ENCODE data around the gene TGM1.

DNA sequence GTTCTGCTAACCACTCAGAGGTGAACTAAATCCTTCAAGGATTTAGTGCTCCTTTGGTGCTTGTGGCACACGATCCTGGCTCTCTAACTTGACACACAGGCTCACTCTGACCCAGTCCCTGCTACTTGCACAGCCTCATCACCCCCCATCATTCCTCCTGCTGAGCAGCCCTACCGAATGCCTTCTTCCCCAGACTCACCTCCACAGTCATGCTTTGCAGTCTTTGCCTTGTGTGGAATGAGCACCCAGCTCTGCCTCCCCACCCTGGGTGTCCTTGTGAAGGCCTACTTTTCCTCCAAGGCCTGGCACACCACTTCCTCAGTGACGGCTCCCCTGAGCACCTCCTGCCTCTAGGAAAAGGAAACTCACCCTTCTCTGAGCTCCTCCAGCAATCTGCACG lies 12.6 kb downstream of the TGM1 start:
- TF ChIP-seq, protein P1, sequence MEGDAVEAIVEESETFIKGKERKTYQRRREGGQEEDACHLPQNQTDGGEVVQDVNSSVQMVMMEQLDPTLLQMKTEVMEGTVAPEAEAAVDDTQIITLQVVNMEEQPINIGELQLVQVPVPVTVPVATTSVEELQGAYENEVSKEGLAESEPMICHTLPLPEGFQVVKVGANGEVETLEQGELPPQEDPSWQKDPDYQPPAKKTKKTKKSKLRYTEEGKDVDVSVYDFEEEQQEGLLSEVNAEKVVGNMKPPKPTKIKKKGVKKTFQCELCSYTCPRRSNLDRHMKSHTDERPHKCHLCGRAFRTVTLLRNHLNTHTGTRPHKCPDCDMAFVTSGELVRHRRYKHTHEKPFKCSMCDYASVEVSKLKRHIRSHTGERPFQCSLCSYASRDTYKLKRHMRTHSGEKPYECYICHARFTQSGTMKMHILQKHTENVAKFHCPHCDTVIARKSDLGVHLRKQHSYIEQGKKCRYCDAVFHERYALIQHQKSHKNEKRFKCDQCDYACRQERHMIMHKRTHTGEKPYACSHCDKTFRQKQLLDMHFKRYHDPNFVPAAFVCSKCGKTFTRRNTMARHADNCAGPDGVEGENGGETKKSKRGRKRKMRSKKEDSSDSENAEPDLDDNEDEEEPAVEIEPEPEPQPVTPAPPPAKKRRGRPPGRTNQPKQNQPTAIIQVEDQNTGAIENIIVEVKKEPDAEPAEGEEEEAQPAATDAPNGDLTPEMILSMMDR (IDR thresholded peaks at IDR 0.05), result no peak
- TF ChIP-seq EZH2 (IDR thresholded peaks at IDR 0.05; ENCODE audit: borderline replicate concordance, insufficient read depth, low read depth, low read length, poor library complexity, severe bottlenecking), result no peak

All from B cell (primary cell).